ENCODE data around the gene FAP. TPM values are rescaled to one million over a fixed set of nuclear protein-coding genes. Genes with fewer than 3 reads are reported as not detected.

The FAP gene
- total and polyA plus RNA-seq, 2 of the 4 experiments (the other 2 are of a cell fraction): 71.0 to 95.0 TPM

GRCh38 chr2:162242586-162243280, 512 bp downstream of the FAP start:
- H2AK5ac ChIP-seq (ENCODE audit: low read depth, low read length): peak overlapping the region; percentile 35; the same call in 1 of the 2 replicates
- H2AK9ac ChIP-seq (replicated peaks; ENCODE audit: low read depth, low read length, poor library complexity): no peak overlapping the region
- H3K23ac ChIP-seq (ENCODE audit: low read depth, low read length): peak overlapping the region; percentile 85
- peak overlapping the region; percentile 45 to 94 for H4K8ac ChIP-seq (ENCODE audit: low read depth in 2 of 2, low read length in 2 of 2)
- peaks cover 6% of the 10 kb centered on the region for H3K36me3 ChIP-seq (ENCODE audit: control insufficient read depth, insufficient read depth, low read length)
- WGBS, 2 experiments (ENCODE audit: extremely low coverage in 2 of 2, insufficient read length in 1 of 2): no CpG with 5 or more reads among the region's 5 CpGs
- TSS peak; percentile 86 for BruUV-seq (replicated peaks)
- H3K9ac ChIP-seq (ENCODE audit: low read depth, low read length): peak overlapping the region; percentile 97
- H3K27me3 ChIP-seq (ENCODE audit: control insufficient read depth, insufficient read depth, low read length): no peaks in the 10 kb centered on the region
- peak overlapping the region; percentile 17; the same call in 2 of the 3 replicates for H2BK15ac ChIP-seq (ENCODE audit: low read depth, low read length)
- peak overlapping the region; percentile 91 for H3K4me2 ChIP-seq (ENCODE audit: low read depth, low read length)
- intact Hi-C loops (cut with micrococcal nuclease) (loop anchor here (5.0 kb wide), 2 partner anchors 45 to 170 kb away; partner anchors contain the start of gene DPP4), dilution Hi-C loops (cut with HindIII; ENCODE audit: low sequenced_read_pairs, unreplicated experiment) (no loop called here), in situ Hi-C loops (cut with MboI; ENCODE audit: low sequenced_read_pairs) (no loop called here)
- DNase-seq: peak; percentile 88
- TF ChIP-seq CEBPB (IDR thresholded peaks at IDR 0.05; ENCODE audit: low read depth, low read length) (peak; percentile 98), RAD21 (IDR thresholded peaks at IDR 0.05; ENCODE audit: low read length) (no peak)
- peak overlapping the region; percentile 89 for H4K91ac ChIP-seq (ENCODE audit: insufficient read depth, low read depth, low read length)
- H3K27ac ChIP-seq (ENCODE audit: insufficient read depth, low read length): peak overlapping the region; percentile 98
- H2BK120ac ChIP-seq (ENCODE audit: low read depth, low read length): peak overlapping the region; percentile 96
- H3K4me3 ChIP-seq (ENCODE audit: insufficient read depth, low read depth, low read length): peak overlapping the region; percentile 72
- CTCF ChIA-PET: interaction anchor here (0.6 to 3.4 kb wide), 6 partner anchors 22 to 1147 kb away, joined by 3 to 9 read pairs (median 4); no protein-coding TSS in a partner anchor
- H3K9me1 ChIP-seq (ENCODE audit: insufficient read depth, low read length): peaks cover 11% of the 10 kb centered on the region
- peak overlapping the region; percentile 89; the same call in 1 of the 2 replicates for H2BK20ac ChIP-seq (ENCODE audit: low read depth, low read length)
- peak overlapping the region; percentile 97 for H3K18ac ChIP-seq (ENCODE audit: low read depth, low read length)
- peak overlapping the region; percentile 83 for H3K4ac ChIP-seq (ENCODE audit: low read depth, low read length)
- ATAC-seq (ENCODE audit: low read depth): peak; percentile 60
- POLR2A ChIA-PET (ENCODE audit: unreplicated experiment): interaction anchor here (0.6 to 1.2 kb wide), 4 partner anchors 10 to 46 kb away, joined by 3 to 7 read pairs (median 4); no protein-coding TSS in a partner anchor
- no peaks in the 10 kb centered on the region for H4K20me1 ChIP-seq (ENCODE audit: insufficient read depth, low read length)
- H4K5ac ChIP-seq (ENCODE audit: low read depth, low read length): peak overlapping the region; percentile 96
- peak overlapping the region; percentile 86 for H3K14ac ChIP-seq (replicated peaks; ENCODE audit: low read depth, low read length)
- H3K56ac ChIP-seq (ENCODE audit: extremely low read depth, insufficient read depth, low read length): peak overlapping the region; percentile 88
- H2AFZ ChIP-seq (replicated peaks; ENCODE audit: low read length, poor library complexity): no peak overlapping the region
- peaks cover 14 to 19% of the 10 kb centered on the region in 2 experiments for H3K79me1 ChIP-seq (ENCODE audit: low read depth in 1 of 2, low read length in 2 of 2)
- H3K9me3 ChIP-seq (ENCODE audit: control insufficient read depth, insufficient read depth, low read length): no peaks in the 10 kb centered on the region
- peak overlapping the region; percentile 97 for H2BK5ac ChIP-seq (ENCODE audit: low read depth, low read length, poor library complexity, severe bottlenecking)
- peaks cover 16% of the 10 kb centered on the region for H3K4me1 ChIP-seq (ENCODE audit: control insufficient read depth, insufficient read depth, low read length)

All from IMR-90 (cell line).